ENCODE measurements around the gene CD8A.
"Not testable (repeated sequence)": the region's sequence is repeated elsewhere in the genome, so short reads cannot be mapped to it uniquely, and the experiment has no call there.

CD8A gene

GRCh38 chr2:86776532-86776931 is 14.2 kb downstream of the CD8A start:
- DNase-seq (ENCODE audit: low read depth) = peak; percentile 29

- no peak for DNase-seq (ENCODE audit: low read depth)
Observed at GRCh38 chr2:86775338-86775737, 15.4 kb downstream of the CD8A start.

DNA sequence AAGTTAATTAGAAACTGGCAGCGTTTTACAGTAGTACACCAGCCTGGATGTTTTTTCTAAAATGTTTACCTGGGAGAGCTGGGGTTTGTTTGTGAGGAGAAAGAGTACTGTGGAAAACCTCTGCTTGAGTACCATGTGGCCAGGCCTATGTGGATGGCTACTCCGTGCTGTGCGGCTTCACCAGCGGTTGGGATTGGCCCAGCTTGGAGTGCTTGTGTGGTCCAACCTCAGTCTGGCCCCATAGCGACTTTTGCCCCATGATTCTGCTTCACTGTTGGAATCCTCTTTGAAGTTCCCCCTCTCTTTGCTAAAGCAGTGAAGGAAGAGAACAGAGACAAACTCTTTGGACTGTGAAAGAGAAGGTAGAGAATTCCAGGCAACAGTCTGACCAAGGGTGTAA is 15.9 kb downstream of the CD8A start:
- DNase-seq (ENCODE audit: low read depth) = no peak

DNA sequence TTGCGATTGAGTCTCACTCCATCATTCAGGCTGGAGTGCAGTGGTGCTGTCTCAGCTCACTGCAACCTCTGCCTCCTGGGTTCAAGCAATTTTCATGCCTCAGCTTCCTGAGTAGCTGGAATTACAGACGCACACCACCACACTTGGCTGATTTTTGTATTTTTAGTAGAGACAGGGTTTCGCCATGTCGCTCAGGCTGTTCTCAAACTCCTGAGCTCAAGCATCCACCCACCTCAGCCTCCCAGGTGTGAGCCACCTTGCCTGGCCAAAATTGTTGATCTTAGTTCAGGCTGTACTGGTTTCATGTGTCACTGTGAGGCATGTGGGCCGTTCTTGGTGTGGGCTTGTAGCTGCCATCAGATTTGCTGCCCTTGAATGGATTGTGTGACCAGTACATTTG is 18.1 kb downstream of the CD8A start:
- DNase-seq (ENCODE audit: low read depth) = no peak

- no peak for DNase-seq (ENCODE audit: low read depth)
Observed at GRCh38 chr2:86770816-86771301, 19.9 kb downstream of the CD8A start.

GRCh38 chr2:86769838-86770237 is 20.9 kb downstream of the CD8A start:
- no peak for DNase-seq (ENCODE audit: low read depth)

DNA sequence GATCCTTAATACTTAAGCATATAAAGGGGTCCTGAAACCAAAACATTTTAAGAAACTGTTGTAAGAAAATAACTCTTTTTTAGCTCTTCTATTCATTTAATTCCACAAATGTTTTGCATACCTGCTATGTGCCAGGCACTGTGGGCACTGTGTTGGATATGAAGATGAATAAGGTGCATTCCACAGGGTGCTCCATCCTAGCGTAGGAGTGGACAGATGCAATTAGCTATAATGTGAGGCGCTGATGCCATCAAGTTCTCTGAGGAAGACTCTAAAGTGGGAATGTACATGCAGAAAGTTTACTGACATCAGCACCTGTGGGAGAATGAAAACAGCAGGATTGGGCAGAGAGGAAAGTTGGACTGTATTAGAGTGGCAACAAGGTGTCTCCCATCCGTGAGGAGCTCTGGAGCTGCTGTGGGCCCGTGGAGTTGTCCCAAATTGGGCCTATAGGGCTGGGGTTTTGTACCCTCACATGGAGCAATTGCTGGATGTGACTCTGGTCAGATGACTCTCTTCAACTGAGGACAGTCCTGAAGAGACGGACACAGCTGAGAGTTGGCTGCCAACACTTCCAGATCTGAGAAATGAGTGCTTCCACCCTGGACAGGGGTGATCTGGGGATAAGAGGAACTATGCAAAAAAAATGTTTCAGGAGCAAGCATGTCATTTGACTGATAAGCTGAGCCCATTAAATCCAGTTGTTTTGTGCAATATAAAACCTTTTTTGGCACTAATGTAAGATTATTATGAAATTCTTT is 22.3 kb downstream of the CD8A start:
- DNase-seq (ENCODE audit: low read depth) = peak; percentile 29

GRCh38 chr2:86765310-86765695 is 25.4 kb downstream of the CD8A start:
- no peak for DNase-seq (ENCODE audit: low read depth)

- peak; percentile 39 for DNase-seq (ENCODE audit: low read depth)
Observed at GRCh38 chr2:86764661-86765309, 25.9 kb downstream of the CD8A start.

GRCh38 chr2:86760371-86760770 is 30.3 kb downstream of the CD8A start:
- no peak for DNase-seq (ENCODE audit: low read depth)

- DNase-seq (ENCODE audit: low read depth) = no peak
Observed at GRCh38 chr2:86758405-86758804, 32.3 kb downstream of the CD8A start.

DNA sequence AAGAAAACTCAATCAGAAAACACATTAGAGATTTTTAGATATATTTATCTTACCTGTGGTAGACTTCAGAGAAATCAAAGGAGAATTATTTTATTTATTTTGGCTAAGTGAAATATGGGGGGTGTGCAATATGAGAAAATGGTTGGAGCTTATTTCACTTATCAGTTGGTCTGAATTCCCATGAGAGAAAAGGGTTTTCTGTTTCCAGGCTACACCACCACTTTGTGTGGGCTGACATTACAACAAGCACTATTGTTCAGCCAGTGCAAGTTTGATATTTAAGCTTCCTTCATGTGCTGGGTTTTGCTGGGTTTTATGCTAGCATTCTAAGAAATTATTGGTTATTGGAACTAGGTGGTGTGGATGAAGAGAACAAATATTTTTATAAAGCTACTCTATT is 37.1 kb downstream of the CD8A start:
- DNase-seq (ENCODE audit: low read depth) = no peak

DNA sequence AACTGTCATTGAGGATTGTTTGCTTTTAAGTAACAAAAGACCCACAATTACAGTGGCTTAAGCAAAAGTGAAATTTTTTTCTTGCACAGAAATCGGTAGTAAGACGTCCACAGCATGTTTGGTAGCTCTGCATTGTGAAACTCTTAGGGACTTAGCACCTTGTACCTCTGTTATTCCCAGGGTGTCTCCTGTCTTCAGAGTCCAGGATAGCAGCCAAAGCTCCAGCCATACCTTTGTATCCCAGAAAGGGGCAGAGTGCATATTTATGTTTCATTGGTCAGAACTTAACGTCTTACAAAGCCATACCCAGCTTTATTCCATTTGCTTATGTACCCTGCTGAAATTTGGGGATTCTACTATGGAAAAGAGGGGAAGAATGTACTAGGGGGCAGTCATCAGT is 37.8 kb downstream of the CD8A start:
- DNase-seq (ENCODE audit: low read depth) = no peak

GRCh38 chr2:86751778-86752177 is 38.9 kb downstream of the CD8A start:
- DNase-seq (ENCODE audit: low read depth) = no peak

DNA sequence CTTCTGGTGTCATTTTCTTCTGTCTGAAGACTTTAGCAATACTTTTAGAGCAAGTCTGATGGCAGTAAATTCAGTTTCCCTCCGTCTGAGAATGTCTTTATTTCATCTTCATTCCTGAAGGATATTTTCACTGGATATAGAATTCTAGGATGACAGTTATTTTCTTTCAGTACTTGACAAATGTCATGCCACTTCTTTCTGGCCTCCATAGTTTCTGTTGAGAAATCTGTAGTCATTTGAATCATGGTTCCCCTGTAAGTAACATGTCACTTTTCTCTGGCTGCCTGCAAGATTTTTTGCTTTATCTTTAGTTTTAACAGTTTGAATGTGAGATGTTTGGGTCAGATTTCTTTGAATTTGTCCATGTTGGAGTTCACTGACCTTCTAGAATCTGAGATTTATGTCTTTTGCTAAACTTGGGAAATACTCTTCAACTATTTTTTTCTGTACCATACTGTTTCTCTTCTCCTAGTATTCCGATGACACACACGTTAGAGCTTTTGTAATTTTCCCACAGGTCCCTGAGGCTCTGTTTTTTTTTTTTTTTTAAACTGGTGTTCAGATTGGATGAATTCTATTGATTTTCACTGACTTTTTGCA is 40.4 kb downstream of the CD8A start:
- peak; percentile 37 for DNase-seq (ENCODE audit: low read depth)

DNA sequence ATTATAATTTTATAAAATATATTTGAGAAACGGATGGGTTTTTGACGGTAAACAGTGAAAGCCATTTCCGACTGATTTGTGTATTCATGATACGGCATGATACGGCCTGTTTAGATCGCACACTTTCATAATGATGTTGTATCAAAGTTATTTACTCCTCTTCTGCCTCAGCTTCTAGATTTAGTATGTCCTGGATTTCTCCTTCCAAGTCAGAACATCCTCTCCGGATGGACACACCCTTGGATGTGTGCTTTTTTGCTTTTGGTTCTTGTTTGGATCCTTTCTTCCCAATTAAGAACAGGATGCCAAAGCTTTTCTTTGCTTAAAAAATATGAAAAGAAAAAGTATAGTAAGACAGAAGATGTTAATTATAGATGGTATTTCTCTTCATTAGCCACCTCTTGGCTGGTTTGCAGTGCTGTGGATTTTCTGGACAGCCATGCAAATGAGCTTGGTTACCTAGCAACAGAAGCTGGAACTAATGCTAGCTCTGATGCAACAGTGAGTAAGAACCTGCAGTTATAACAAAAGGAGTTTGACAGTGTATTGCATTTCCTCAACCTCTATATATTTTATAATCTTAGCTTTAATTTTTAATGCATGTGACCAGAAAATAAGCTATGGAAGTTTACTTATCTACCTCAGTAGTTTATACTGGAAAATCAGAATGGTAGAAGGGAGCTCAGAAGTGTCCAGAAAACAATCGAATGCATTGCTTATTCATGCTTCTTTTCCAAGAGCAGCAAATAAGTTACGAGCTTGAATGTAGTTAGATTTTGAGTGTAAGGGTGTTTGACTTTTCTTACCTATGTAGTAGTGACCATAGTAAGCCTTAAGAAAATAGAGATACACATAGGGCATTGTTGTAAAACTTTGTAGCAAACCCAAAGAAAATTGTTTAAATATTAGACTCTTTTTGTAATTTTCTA is 42.7 kb downstream of the CD8A start:
- DNase-seq (ENCODE audit: low read depth) = peak; percentile 83

GRCh38 chr2:86746939-86747338 is 43.8 kb downstream of the CD8A start:
- no peak for DNase-seq (ENCODE audit: low read depth)

DNA sequence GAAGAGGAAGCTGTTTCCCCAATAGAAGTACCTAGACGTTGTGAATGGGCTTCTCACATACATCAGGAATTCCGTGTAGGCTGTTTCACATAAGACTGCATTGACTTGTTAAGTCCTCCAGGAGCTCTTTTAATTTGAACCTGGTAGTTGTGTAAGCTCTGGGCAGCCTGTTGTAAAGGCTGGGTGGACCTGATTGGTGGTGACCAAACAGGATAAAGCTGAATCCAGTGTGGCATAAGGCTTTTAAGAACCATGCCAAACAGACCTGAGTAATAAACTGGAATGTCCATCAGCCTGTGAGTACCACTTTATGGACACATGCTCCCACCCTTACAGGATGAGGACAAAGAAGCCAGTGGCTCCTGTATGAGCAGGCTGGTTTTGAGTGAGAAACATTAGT is 46.6 kb downstream of the CD8A start:
- no peak for DNase-seq (ENCODE audit: low read depth)

DNA sequence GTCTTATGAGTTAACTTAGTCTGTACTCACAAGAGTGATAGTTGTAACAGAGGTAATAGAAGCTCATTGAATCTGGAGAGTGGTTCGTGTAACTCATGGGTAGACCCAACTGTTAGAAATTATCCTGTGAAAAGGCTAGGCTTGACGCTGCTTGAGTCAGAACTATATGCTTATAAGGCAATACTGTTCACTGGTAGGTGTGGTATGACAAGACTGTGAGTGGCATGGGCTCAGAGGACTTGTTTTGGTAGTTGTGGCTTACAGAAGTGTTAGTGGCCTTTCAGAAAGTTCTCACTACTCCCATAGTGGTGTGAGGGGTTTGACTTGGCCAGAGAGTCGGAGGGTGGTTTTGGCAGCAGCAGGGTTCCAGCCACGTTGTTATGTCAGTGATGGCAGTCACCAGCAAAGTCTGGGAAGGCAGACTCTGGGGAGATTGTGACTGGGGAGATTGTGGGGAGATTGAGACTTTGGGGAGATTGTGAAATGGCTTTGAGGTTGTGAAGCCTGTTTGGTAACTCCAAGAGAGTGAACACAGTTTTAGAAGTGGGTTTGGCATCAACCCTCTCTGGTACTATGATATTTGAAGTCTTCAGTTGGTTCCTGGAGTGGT is 48.7 kb downstream of the CD8A start:
- not testable (repeated sequence) for DNase-seq (ENCODE audit: low read depth)

- DNase-seq (ENCODE audit: low read depth) = not testable (repeated sequence)
Observed at GRCh38 chr2:86739889-86740288, 50.8 kb downstream of the CD8A start.

- not testable (repeated sequence) for DNase-seq (ENCODE audit: low read depth)
Observed at GRCh38 chr2:86739485-86739884, 51.2 kb downstream of the CD8A start.

- DNase-seq (ENCODE audit: low read depth) = not testable (repeated sequence)
Observed at GRCh38 chr2:86734896-86735295, 55.8 kb downstream of the CD8A start.
